ENCODE measurements around the gene A1CF.

- TF ChIP-seq CTCF (IDR thresholded peaks at IDR 0.05) (no peak), POLR2A (IDR thresholded peaks at IDR 0.05) (no peak)
Observed at GRCh38 chr10:50837095-50837494, 48.3 kb downstream of the A1CF start.

Measured in right lobe of liver (tissue), 4 donors.